ENCODE measurements around the gene OLFM4. TPM values are rescaled to one million over a fixed set of nuclear protein-coding genes. Genes with fewer than 3 reads are reported as not detected.

OLFM4 gene, protein sequence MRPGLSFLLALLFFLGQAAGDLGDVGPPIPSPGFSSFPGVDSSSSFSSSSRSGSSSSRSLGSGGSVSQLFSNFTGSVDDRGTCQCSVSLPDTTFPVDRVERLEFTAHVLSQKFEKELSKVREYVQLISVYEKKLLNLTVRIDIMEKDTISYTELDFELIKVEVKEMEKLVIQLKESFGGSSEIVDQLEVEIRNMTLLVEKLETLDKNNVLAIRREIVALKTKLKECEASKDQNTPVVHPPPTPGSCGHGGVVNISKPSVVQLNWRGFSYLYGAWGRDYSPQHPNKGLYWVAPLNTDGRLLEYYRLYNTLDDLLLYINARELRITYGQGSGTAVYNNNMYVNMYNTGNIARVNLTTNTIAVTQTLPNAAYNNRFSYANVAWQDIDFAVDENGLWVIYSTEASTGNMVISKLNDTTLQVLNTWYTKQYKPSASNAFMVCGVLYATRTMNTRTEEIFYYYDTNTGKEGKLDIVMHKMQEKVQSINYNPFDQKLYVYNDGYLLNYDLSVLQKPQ
- 1 to 10 TPM in 1 of 4 donors, under 1 TPM in 1, not detected in 2; 0.11 to 3.5 TPM for total RNA-seq

GRCh38 chr13:53028637-53029203 lies at the start of gene OLFM4:
OLFM4 (plus strand) TSS chr13:53028813; CDS start chr13:53028837, 24 bp downstream.
- no peak for TF ChIP-seq CTCF (IDR thresholded peaks at IDR 0.05)
- TF ChIP-seq POLR2A (IDR thresholded peaks at IDR 0.05), result no peak
- no peak within 1 kb of the TSS for H3K4me3 ChIP-seq (replicated peaks in 1 of 3)
- no peaks in the 10 kb centered on the region for H3K9me3 ChIP-seq
- 87 to 95% methylated on average over 9 of the region's 9 CpGs for WGBS, 2 donors
- H3K36me3 ChIP-seq, result no peaks in the 10 kb centered on the region
- H3K4me1 ChIP-seq, result no peaks in the 10 kb centered on the region
- H3K27me3 ChIP-seq, result no peaks in the 10 kb centered on the region
- no peak for DNase-seq
- intact Hi-C loops (cut with DNase I), result loop anchor here (10.0 kb wide), 1 partner anchor 116 kb away; no protein-coding TSS in a partner anchor
- no peak within 1 kb of the TSS for H3K27ac ChIP-seq

DNA sequence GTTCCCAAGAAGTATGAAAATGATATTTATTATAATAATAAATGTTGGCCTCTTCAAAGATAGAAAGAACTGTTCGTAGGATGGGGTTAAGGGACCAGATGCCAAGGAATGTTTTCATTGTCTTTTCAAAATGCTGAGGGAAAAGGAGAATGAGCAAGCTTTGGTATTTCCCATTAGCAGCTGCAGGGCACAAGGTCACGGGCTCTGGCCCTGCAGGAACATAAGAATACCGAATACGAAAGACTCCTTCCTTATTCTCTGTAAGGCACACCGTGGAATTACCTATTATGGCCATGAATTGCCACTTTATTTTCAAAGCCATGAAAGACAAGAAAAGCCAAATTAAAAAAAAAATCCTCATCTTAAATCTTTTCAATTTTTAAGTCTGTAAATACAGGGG lies 49.6 kb upstream of the OLFM4 start:
- Histone ChIP-seq H3K27ac (no peak overlapping the region), H3K4me3 (replicated peaks in 1 of 3) (no peak overlapping the region), H3K27me3 (no peaks in the 10 kb centered on the region), H3K4me1 (no peaks in the 10 kb centered on the region), H3K36me3 (no peaks in the 10 kb centered on the region), H3K9me3 (no peaks in the 10 kb centered on the region)
- 69 to 75% methylated on average over 5 of the region's 5 CpGs for WGBS, 2 donors
- DNase-seq, result no peak
- intact Hi-C loops (cut with DNase I), result no loop called here
- TF ChIP-seq CTCF (IDR thresholded peaks at IDR 0.05) (no peak), POLR2A (IDR thresholded peaks at IDR 0.05) (no peak)

DNA sequence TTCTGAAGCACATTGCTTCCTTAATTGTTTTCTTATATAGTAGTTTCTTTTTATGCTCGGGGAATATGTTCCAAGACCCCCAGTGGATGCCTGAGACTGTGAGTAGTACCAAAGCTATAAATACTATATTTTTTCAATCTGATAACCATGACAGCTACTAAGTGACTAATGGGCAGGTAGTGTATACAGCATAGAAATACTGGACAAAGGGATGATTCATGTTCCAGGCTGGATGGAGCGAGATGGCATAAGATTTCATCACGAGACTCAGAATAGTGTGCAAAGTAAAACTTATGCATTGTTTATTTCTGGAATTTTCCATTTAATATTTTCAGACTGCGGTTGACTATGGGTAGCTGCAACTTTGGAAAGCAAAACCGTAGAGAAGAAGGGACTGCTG lies 47.9 kb upstream of the OLFM4 start:
- Histone ChIP-seq H3K27me3 (no peaks in the 10 kb centered on the region), H3K36me3 (no peaks in the 10 kb centered on the region), H3K27ac (no peak overlapping the region), H3K9me3 (no peaks in the 10 kb centered on the region), H3K4me3 (replicated peaks in 1 of 3) (no peak overlapping the region), H3K4me1 (no peaks in the 10 kb centered on the region)
- intact Hi-C loops (cut with DNase I), result no loop called here
- no peak for DNase-seq
- WGBS, 2 donors, result 88 to 91% methylated on average over 5 of the region's 5 CpGs
- TF ChIP-seq POLR2A (IDR thresholded peaks at IDR 0.05), result no peak

DNA sequence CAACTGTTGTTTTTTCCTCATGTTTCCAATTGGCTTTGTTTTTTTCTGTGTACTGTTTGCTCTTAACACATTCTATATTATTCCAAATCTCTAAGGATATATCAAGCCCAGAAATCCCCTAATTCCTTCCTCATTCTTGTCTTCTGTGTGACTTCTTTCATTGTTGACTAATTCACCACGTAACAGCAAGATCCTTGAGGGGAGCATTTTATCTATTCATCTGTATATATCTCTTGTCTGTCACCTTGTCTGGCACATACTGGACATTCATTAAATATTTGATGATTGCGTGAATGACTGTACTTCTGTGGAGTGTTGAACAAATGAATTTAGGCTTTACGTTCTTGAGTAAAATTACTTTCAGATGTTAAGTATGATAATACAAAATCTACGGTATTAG lies 44.8 kb upstream of the OLFM4 start:
- intact Hi-C loops (cut with DNase I), result no loop called here
- Histone ChIP-seq H3K4me1 (no peaks in the 10 kb centered on the region), H3K4me3 (replicated peaks in 1 of 3) (no peak overlapping the region), H3K36me3 (no peaks in the 10 kb centered on the region), H3K27me3 (no peaks in the 10 kb centered on the region), H3K27ac (no peak overlapping the region), H3K9me3 (no peaks in the 10 kb centered on the region)
- WGBS, 2 donors, result 91 to 94% methylated on average over 4 of the region's 4 CpGs
- TF ChIP-seq CTCF (IDR thresholded peaks at IDR 0.05), result no peak
- no peak for TF ChIP-seq POLR2A (IDR thresholded peaks at IDR 0.05)
- no peak for DNase-seq

- Histone ChIP-seq H3K27me3 (no peaks in the 10 kb centered on the region), H3K9me3 (no peaks in the 10 kb centered on the region), H3K4me3 (replicated peaks in 1 of 3) (no peak overlapping the region), H3K4me1 (no peaks in the 10 kb centered on the region), H3K36me3 (no peaks in the 10 kb centered on the region), H3K27ac (no peak overlapping the region)
- intact Hi-C loops (cut with DNase I), result no loop called here
- no peak for DNase-seq
- 88 to 89% methylated on average over 5 of the region's 5 CpGs for whole genome bisulfite sequencing, 2 donors
- no peak for TF ChIP-seq CTCF (IDR thresholded peaks at IDR 0.05)
- TF ChIP-seq POLR2A (IDR thresholded peaks at IDR 0.05), result no peak
These were observed 43.7 kb upstream of the OLFM4 start for GRCh38 chr13:52984881-52985363.

Measured in thyroid gland (tissue), 4 donors.